ENCODE data around the gene NAA40.

DNA sequence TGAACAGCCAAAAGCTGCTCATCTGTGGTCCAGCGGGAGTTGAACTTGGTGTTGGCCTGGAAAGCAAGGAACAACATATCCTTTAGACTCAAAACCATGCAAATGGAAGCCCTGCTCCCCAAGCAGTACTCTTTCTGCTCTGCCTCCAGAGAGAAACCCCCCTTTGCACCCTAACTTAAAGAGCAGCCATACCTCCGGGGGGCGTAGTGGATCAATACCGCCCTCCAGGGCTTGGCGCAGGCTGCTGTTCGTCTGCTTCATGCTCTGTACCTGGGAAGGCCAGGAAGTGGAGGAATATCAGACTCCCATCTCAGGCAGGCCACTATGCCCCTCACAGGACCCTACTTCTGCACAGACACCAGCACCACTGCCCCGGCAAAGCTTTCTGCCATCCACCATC lies 26.1 kb upstream of the NAA40 start:
- TF ChIP-seq, protein P1, sequence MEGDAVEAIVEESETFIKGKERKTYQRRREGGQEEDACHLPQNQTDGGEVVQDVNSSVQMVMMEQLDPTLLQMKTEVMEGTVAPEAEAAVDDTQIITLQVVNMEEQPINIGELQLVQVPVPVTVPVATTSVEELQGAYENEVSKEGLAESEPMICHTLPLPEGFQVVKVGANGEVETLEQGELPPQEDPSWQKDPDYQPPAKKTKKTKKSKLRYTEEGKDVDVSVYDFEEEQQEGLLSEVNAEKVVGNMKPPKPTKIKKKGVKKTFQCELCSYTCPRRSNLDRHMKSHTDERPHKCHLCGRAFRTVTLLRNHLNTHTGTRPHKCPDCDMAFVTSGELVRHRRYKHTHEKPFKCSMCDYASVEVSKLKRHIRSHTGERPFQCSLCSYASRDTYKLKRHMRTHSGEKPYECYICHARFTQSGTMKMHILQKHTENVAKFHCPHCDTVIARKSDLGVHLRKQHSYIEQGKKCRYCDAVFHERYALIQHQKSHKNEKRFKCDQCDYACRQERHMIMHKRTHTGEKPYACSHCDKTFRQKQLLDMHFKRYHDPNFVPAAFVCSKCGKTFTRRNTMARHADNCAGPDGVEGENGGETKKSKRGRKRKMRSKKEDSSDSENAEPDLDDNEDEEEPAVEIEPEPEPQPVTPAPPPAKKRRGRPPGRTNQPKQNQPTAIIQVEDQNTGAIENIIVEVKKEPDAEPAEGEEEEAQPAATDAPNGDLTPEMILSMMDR (IDR thresholded peaks at IDR 0.05; ENCODE audit: low read depth, low read length, poor library complexity, severe bottlenecking), result no peak
- no peak for TF ChIP-seq EZH2phosphoT487 (IDR thresholded peaks at IDR 0.05; ENCODE audit: borderline replicate concordance, low read length)

Data from DOHH2 (cell line).